HepG2 (cell line): ENCODE results near the gene RGPD6.
"Not testable (repeated sequence)": the region's sequence is repeated elsewhere in the genome, so short reads cannot be mapped to it uniquely, and the experiment has no call there.

Source experiments
- EZH2 ChIP-seq: conservative IDR thresholded peaks from 2 replicates; pipeline ENCODE4 v1.6.1; 2012; ENCODE audit warnings: mild to moderate bottlenecking, low read depth, low read length, moderate library complexity
- GABPA ChIP-seq, 2 experiments: IDR thresholded peaks; 2 replicates each; pipeline ENCODE4 v1.6.1; 2011 to 2016; ENCODE audit warnings: low read depth in 2 of 2, low read length in 1 of 2, missing biosample characterization in 1 of 2, missing genetic modification characterization in 1 of 2
- TAF1 ChIP-seq: sonication (generic); formaldehyde crosslinking; IDR thresholded peaks from 2 replicates; pipeline ENCODE4 v1.4.0; 2020; ENCODE audit warnings: missing genetic modification reagents
- ZNF367 ChIP-seq: sonication (generic); formaldehyde crosslinking; IDR thresholded peaks from 2 replicates; pipeline ENCODE4 v1.4.0; 2020; ENCODE audit warnings: missing genetic modification reagents, borderline replicate concordance

GRCh38 chr2:110472171-110473058 is 104.6 kb downstream of the RGPD6 start, which contains the start of gene LIMS4:
- not testable (repeated sequence) for TF ChIP-seq GABPA (IDR thresholded peaks at IDR 0.05; ENCODE audit: low read depth, low read length); GABPA (CRISPR knock-in tag; IDR thresholded peaks at IDR 0.05; ENCODE audit: low read depth); ZNF367 (CRISPR knock-in tag); TAF1 (CRISPR knock-in tag); EZH2
